Loucy (cell line): Measurements from ENCODE around the gene CXXC1.

Experiments
- EZH2phosphoT487 ChIP-seq: fragments of 200-600 bp; IDR thresholded peaks from 2 replicates; pipeline ENCODE4 v1.6.1; 2018; ENCODE audit warnings: antibody characterized with exemption, mild to moderate bottlenecking, moderate library complexity, borderline replicate concordance
- TF ChIP-seq, protein P1 (sequence below): fragments of 200-600 bp; sonication (generic); conservative IDR thresholded peaks from 2 replicates; pipeline ENCODE4 v1.5.1; 2014; ENCODE audit warnings: mild to moderate bottlenecking, antibody characterized with exemption, low read length

DNA sequence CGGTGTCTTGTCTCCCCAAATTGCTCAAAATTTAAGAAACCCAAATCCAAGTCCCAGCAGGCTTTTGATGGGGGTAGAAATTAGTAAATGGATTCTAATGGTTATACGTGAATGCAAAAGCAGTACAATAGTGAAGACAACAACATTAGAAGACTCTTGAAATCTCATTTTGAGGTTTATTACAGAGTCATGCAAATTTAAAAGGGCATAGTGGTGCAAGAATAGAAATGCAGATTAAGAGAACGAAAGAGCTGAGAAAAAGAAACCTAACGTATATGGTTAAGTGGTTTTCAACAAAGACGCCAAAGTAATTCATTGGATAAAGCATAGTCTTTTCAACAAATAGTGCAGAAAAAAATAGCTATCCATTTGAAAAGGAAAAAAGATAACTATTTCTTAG, 33.2 kb upstream of the CXXC1 start:
- TF ChIP-seq, protein P1, sequence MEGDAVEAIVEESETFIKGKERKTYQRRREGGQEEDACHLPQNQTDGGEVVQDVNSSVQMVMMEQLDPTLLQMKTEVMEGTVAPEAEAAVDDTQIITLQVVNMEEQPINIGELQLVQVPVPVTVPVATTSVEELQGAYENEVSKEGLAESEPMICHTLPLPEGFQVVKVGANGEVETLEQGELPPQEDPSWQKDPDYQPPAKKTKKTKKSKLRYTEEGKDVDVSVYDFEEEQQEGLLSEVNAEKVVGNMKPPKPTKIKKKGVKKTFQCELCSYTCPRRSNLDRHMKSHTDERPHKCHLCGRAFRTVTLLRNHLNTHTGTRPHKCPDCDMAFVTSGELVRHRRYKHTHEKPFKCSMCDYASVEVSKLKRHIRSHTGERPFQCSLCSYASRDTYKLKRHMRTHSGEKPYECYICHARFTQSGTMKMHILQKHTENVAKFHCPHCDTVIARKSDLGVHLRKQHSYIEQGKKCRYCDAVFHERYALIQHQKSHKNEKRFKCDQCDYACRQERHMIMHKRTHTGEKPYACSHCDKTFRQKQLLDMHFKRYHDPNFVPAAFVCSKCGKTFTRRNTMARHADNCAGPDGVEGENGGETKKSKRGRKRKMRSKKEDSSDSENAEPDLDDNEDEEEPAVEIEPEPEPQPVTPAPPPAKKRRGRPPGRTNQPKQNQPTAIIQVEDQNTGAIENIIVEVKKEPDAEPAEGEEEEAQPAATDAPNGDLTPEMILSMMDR, result no peak
- TF ChIP-seq EZH2phosphoT487, result no peak
